HCEC 1CT (cell line): ENCODE data around the gene FOXJ2.
"Not testable (repeated sequence)": the region's sequence is repeated elsewhere in the genome, so short reads cannot be mapped to it uniquely, and the experiment has no call there.

Experiments used
- DNase-seq: peaks from one replicate; pipeline ENCODE4 v3.0.0-alpha.2; 2017

FOXJ2 gene

DNA sequence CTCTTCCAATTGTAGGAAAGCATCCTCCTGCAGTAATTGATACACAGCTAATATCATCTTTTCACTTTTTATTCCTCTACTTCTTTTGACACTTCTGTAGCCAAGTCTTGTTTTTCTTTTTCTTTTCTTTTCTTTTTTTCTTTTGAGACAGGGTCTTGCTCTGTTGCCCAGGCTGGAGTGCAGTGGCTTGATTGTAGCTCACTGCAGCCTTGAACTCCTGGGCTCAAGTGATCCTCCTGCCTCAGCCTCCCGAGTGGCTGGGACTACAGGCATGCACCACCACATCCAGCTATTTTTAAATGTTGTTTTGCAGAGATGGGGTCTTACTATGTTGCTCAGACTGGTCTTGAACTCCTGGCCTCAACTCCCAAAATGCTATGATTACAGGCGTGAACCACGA is 39.3 kb downstream of the FOXJ2 start:
- DNase-seq: not testable (repeated sequence)

DNA sequence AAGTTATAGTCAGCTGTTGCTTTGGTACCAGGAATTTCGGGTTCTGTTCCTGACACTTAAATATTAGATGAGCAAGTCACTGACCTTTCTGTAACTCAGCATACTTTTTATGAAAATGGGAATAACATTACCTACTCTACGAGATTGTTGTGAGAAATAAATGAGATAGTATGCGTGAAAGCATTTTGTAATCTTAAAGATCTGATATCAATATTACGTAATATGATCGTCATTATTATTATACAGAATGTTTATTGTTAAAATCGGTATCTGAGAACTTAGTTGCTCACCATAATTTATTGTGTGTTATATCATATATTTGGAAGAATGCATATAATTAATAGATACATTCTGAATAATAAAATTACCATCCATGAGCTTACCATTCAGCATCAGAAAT is 43.4 kb downstream of the FOXJ2 start:
- DNase-seq: no peak

GRCh38 chr12:8076366-8076765 is 43.9 kb downstream of the FOXJ2 start:
- no peak for DNase-seq

- peak; percentile 55 for DNase-seq
Observed at GRCh38 chr12:8077207-8077606, 44.7 kb downstream of the FOXJ2 start.

GRCh38 chr12:8078398-8078797 is 45.9 kb downstream of the FOXJ2 start:
- DNase-seq: peak; percentile 59

DNA sequence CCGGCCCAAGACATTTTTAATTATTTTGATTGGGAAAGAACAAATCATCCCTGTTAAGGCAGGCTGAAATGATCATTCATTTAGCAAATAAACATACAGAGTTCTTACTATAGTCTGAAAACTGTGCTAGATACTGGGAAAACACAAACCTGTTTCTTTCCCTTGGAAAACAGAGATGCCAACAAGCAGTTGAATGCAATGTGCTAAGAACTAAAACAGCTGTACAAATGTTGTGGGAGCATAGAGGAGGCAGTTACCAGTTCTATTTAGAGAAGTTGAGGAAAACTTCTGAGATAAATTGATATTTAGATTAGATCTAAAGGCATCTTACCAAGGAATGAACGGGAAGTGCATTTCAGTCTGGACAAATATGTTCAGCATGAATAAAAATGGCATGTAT is 46.4 kb downstream of the FOXJ2 start:
- DNase-seq: no peak

DNA sequence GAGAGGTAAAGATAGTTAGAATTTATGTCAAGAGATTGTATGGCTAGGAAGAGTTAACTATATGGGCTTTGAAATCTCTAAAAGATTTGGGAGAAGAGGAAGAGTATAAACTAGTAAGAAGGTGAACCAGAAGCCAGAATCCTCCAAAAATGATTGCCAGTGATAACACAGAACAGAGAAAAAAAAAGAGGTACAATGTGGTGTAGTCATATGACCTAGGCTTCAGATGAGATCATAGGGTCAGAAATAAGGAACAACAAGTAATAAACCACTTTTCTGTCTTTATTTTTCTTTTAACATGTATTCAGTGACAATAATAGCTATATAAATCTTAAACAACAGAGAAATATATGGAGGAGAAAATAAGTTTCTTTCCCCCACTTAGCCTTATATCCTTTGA is 47.6 kb downstream of the FOXJ2 start:
- no peak for DNase-seq

DNA sequence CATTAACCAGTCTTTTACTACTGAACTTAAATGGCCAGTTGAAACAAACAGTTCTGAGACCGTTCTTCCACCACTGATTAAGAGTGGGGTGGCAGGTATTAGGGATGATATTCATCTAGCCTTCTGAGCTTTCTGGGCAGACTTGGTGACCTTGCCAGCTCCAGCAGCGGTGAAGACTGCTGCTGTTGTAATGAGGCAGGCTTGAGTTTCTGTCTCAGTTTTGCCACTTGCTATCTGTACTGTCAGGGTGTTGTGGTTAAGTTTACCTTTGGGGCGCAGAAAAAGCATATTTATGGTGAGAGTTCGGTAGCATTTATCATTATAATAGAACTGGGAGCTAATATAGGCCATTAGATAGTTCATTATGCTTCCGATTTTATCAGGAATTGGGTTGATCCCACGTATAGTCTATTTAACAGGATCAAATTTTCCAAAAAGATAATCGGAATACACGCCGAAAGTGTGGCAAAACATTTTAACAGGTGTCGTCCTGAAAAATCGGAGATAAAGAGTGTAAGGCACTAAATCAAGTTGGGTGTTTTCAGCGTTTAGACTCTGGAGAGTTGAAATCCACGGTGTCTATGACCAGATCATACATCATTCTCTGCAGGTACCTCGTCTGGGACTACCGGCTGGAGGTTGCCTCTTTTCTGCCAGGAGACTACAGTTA is 48.9 kb downstream of the FOXJ2 start:
- no peak for DNase-seq

DNA sequence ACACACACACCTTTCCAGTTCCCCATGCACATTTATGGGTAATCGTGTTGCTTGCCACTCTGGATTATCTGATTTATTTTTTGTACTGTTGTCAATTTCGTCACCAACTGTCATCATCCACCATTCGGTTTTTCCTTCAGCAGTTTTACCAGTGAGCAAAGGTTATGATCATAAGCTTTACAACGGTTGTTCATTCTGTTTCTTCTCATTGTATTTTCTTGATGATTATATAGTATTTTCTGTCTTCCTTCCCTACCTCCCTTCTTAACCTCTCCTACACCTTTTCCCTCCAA is 50.2 kb downstream of the FOXJ2 start:
- DNase-seq: no peak

DNA sequence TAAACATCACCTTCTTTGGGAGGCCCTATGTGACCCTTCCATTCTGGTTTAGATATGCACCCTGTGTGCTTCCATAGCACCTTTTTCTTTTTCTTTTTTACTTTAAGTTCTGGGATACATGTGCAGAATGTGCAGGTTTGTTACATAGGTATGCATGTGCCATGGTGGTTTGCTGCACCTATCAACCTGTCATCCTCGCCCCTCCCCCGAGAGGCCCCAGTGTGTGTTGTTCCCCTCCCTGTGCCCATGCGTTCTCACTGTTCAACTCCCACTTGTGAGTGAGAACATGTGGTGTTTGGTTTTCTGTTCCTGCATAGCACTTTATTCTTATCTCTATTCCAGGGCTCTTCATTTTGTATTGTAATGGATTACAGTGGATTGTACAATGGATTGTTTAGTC is 51.8 kb downstream of the FOXJ2 start:
- not testable (repeated sequence) for DNase-seq

DNA sequence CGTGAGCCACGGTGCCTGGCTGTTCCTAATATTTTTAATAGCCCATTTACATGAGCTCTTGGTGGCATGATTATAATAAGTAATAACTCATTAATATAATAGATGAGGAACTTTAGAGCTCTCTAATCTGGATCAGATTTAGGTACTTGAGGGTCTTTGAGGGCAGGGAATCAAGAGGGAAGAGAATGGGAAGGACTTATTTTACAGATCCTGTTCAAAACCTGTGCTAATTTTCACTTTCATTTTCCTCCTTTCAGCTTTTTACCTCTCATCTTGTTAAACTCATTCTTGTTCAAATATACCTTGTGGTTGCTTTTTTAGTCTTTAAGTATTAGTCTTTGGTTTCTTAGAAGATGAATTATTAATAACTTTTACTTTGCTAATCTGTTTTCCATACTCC is 55.1 kb downstream of the FOXJ2 start:
- DNase-seq: no peak

DNA sequence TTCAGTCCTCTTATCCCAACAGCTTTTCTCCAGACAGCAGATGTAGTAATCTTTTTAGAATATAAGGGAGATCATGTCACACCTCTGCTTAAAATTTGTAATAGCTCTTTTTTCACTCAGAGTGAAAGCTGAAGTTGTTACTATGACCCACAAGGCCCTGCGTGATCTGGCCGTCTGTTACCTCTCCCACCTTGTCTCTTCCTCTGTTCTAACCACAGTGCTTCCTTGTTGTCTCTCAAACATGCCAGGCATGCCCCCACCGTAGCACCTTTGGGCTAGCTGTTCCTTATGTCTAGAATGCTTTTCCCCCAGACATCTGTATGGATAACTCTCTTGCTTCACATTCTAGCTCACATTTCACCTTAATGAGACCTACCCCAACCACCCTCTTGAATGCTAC is 56.1 kb downstream of the FOXJ2 start:
- no peak for DNase-seq

DNA sequence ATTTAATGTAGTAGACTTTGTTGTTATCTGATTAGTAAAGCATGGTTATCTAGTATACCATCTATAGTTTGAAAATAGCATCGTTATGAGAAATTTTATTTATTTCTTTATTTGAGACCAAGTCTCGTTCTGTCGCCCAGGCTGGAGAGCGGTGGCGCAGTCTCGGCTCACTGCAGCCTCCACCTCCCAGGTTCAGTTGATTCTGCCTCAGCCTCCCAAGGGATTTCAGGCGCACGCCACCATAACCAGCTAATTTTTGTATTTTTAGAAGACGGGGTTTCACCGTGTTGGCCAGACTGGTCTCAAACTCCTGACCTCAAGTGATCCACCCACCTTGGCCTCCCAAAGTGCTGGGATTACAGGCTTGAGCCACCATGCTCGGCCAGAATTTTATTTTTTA is 56.8 kb downstream of the FOXJ2 start:
- not testable (repeated sequence) for DNase-seq

DNA sequence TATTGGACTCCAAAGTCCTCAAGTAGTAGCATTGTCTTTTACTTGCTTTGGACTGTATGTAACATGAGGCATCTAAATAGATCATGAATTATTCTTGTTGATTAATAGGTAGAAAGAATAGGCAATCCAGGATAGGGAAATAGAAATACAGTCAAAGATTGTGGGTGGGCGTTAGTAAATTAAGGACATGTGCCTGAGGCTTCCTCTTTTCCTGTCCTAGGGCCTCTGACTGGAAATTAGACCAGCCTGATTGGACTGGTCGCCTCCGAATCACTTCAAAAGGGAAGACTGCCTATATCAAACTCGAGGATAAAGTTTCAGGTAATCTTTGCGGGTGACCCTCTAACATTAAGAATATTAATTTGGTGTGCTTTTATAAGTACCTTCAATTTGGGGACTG is 57.2 kb downstream of the FOXJ2 start:
- DNase-seq: no peak

GRCh38 chr12:8093291-8093690 is 60.8 kb downstream of the FOXJ2 start:
- DNase-seq: no peak

GRCh38 chr12:8096281-8096915 is 63.9 kb downstream of the FOXJ2 start:
- DNase-seq: no peak

DNA sequence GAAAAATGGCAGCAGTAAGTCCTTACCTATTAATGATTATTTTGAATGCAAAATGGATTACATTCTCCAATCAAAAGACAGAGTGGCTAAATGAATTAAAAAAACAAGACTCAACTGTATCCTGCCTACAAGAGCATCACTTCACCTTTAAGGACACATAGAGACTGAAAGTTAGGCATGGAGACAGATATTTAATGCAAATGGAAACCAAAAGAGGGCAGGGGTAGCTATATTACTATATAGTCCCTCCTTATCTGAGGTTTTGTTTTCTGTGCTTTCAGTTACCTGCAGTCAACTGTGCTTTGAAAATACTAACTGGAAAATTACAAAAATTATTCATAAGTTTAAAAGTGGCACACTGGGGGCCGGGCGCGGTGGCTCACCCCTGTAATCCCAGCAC is 66.7 kb downstream of the FOXJ2 start:
- DNase-seq: no peak
